HFF-Myc (cell line): ENCODE data around the gene AOAH.

Experiments
- DNase-seq: peaks from one replicate; pipeline ENCODE4 v3.0.0-alpha.2; 2011; ENCODE audit warnings: low read depth; ENCODE audit errors: extremely low read depth
- H3K4me3 ChIP-seq: replicated peaks from 2 replicates; pipeline ENCODE4 v1.5.1; 2011; ENCODE audit warnings: low read depth, mild to moderate bottlenecking, control low read depth, low read length
- TF ChIP-seq, protein P1 (sequence below): IDR thresholded peaks from 2 replicates; pipeline ENCODE4 v1.5.1; 2012; ENCODE audit warnings: mild to moderate bottlenecking, low read depth, low read length, control low read depth; ENCODE audit errors: missing control alignments

Gene AOAH

DNA sequence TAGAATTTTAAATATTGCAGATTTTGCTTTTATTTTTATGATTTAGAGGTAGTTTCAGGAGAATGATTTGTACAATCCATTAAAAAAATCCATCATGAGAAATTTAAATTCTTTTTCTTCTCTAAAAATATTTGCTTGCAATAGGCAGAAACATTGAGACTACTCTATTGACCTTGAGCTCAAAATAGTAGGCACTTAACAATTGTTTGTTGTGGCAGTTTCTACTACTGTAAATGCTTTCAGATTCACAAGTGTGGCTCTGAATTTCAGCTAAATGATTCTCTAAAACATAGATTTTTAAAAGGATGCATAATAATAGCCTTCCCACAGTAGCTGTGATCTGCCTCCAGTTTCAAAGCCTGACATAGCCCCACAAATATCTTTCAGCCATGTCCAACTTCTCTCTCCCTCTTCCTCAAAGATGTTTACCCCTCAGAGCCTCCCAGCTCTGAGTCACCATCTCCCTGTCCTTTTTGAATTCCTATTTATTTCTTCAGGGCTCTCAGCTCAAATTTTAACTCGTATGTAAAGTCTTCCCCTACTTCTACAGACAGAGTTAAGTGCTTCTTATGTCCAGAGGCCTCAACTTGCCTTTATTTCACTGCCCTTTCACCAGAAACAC is 160.5 kb downstream of the AOAH start:
- TF ChIP-seq, protein P1, sequence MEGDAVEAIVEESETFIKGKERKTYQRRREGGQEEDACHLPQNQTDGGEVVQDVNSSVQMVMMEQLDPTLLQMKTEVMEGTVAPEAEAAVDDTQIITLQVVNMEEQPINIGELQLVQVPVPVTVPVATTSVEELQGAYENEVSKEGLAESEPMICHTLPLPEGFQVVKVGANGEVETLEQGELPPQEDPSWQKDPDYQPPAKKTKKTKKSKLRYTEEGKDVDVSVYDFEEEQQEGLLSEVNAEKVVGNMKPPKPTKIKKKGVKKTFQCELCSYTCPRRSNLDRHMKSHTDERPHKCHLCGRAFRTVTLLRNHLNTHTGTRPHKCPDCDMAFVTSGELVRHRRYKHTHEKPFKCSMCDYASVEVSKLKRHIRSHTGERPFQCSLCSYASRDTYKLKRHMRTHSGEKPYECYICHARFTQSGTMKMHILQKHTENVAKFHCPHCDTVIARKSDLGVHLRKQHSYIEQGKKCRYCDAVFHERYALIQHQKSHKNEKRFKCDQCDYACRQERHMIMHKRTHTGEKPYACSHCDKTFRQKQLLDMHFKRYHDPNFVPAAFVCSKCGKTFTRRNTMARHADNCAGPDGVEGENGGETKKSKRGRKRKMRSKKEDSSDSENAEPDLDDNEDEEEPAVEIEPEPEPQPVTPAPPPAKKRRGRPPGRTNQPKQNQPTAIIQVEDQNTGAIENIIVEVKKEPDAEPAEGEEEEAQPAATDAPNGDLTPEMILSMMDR, result no peak
- H3K4me3 ChIP-seq, result no peak overlapping the region
- no peak for DNase-seq

- TF ChIP-seq, protein P1, result no peak
- DNase-seq, result no peak
- no peak overlapping the region for H3K4me3 ChIP-seq
Measured at GRCh38 chr7:36562121-36562520, 162.2 kb downstream of the AOAH start.

DNA sequence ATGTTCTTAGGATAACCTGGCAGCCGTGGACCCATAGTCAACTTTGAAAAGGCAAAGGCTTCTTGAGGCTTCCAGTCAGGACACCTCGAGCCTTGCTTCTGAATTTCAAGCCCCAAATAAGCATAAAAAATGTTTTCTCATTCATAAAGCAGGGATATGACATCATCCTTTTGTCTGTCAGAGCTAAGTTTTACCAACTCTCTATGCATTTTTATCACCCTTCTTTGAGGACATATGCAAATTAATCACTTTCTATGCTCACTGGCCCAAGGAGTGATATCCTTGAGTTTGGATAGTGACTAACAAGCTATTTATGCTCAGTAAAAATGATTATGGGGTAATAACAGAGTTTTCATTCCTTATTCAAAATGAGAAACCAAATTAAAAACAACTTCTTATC is 175.3 kb downstream of the AOAH start:
- H3K4me3 ChIP-seq, result no peak overlapping the region
- TF ChIP-seq, protein P1, result no peak
- no peak for DNase-seq

DNA sequence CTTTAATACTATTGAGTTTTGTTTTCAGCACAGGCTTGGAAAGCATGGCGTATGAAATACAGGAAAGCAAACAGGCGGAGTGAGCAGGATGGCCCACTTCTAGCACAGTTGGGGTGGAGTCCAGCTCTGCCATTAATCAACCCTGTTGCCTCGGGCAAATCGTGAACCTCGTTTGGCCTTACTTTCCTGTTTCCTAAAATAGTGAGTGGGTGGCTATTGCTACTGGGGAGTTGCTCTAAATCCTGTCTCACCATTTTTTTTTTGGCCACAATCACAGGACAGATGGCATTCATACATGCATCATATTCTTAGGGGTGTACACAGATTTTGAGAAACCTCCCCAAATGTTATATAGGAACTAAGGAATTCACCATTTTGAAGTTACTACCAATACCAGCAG is 176.9 kb downstream of the AOAH start:
- TF ChIP-seq, protein P1, result no peak
- DNase-seq, result no peak
- H3K4me3 ChIP-seq, result no peak overlapping the region

DNA sequence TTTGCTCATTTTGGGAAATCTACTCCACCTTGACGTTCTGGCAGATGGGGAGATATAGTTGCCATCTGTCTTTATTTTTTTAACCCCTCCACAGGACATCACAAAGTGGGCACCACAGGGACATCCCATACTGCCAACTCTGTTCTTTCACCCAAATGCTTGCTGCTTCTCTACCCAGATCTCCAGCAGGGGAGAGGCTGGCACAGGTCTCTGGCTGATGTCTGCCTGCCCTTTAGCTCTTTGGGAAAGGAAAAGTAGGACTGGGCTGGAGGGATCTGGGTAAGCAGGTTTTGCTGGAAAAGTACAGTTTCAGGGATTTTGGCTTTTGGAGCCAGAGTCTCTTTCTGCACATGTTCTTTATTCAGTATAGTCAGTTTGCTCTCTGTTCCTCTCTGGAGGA is 178.0 kb downstream of the AOAH start:
- no peak for DNase-seq
- H3K4me3 ChIP-seq, result no peak overlapping the region
- TF ChIP-seq, protein P1, result no peak

- DNase-seq, result no peak
- TF ChIP-seq, protein P1, result no peak
- H3K4me3 ChIP-seq, result no peak overlapping the region
Measured at GRCh38 chr7:36545291-36545690, 179.0 kb downstream of the AOAH start.

- no peak for DNase-seq
- no peak overlapping the region for H3K4me3 ChIP-seq
- TF ChIP-seq, protein P1, result no peak
Measured at GRCh38 chr7:36538126-36538525, 186.2 kb downstream of the AOAH start.
